MM.1S (cell line): Measurements from ENCODE around the gene PIEZO1.

Experiments
- DNase-seq: peaks from one replicate; pipeline ENCODE4 v3.0.0-alpha.2; 2015
- H2AFZ ChIP-seq: fragments of 300-600 bp; sonication (generic); 2 replicates; pipeline ENCODE4 v1.6.0; 2016; ENCODE audit warnings: antibody characterized with exemption, low read length
- H3F3A ChIP-seq: fragments of 300-600 bp; sonication (generic); 2 replicates; pipeline ENCODE4 v1.6.1; 2016; ENCODE audit warnings: mild to moderate bottlenecking, antibody characterized with exemption, low read length, moderate library complexity, mixed read lengths; ENCODE audit not compliant: insufficient read depth
- H3K27ac ChIP-seq: fragments of 300-600 bp; sonication (generic); 2 replicates; pipeline ENCODE4 v1.5.1; 2016; ENCODE audit warnings: mild to moderate bottlenecking, low read length
- H3K27me3 ChIP-seq: fragments of 300-600 bp; sonication (generic); replicated peaks from 2 replicates; pipeline ENCODE4 v1.6.0; 2016; ENCODE audit warnings: low read length; ENCODE audit not compliant: insufficient read depth
- H3K36me3 ChIP-seq: fragments of 300-600 bp; sonication (generic); replicated peaks from 2 replicates; pipeline ENCODE4 v1.6.1; 2016; ENCODE audit warnings: mild to moderate bottlenecking, low read length, mixed read lengths; ENCODE audit not compliant: insufficient read depth
- H3K4me1 ChIP-seq: fragments of 300-600 bp; sonication (generic); 2 replicates; pipeline ENCODE4 v1.6.1; 2016; ENCODE audit warnings: low read length, mixed read lengths
- H3K4me2 ChIP-seq: fragments of 300-600 bp; sonication (generic); 2 replicates; pipeline ENCODE4 v1.6.0; 2016; ENCODE audit warnings: low read depth, low read length
- H3K4me3 ChIP-seq: fragments of 300-600 bp; sonication (generic); 2 replicates; pipeline ENCODE4 v1.5.1; 2016; ENCODE audit warnings: low read length, mixed read lengths
- H3K79me2 ChIP-seq: fragments of 300-600 bp; sonication (generic); 2 replicates; pipeline ENCODE4 v1.6.1; 2016; ENCODE audit warnings: mixed run types, low read length, mixed read lengths
- H3K9ac ChIP-seq: fragments of 300-600 bp; sonication (generic); 2 replicates; pipeline ENCODE4 v1.6.1; 2016; ENCODE audit warnings: low read length, mixed read lengths
- H3K9me2 ChIP-seq: fragments of 300-600 bp; sonication (generic); replicated peaks from 2 replicates; pipeline ENCODE4 v1.6.1; 2016; ENCODE audit warnings: mild to moderate bottlenecking, low read length, mixed read lengths; ENCODE audit not compliant: insufficient read depth
- H3K9me3 ChIP-seq: fragments of 300-600 bp; sonication (generic); replicated peaks from 2 replicates; pipeline ENCODE4 v1.6.1; 2016; ENCODE audit warnings: mild to moderate bottlenecking, low read length, mixed read lengths; ENCODE audit not compliant: insufficient read depth
- H4K20me1 ChIP-seq: fragments of 300-600 bp; sonication (generic); 2 replicates; pipeline ENCODE4 v1.6.1; 2016; ENCODE audit warnings: mild to moderate bottlenecking, low read length, moderate library complexity, mixed read lengths; ENCODE audit not compliant: insufficient read depth
- EZH2 ChIP-seq: fragments of 300-600 bp; sonication (generic); optimal IDR thresholded peaks from 2 replicates; pipeline ENCODE3; 2017; ENCODE audit warnings: low read depth, mild to moderate bottlenecking, antibody characterized with exemption, low read length, mixed read lengths
- EZH2phosphoT487 ChIP-seq: fragments of 300-600 bp; sonication (generic); IDR thresholded peaks from 2 replicates; pipeline ENCODE4 v1.6.1; 2018; ENCODE audit warnings: antibody characterized with exemption, low read length
- TF ChIP-seq, protein P1 (sequence below): fragments of 300-600 bp; sonication (generic); IDR thresholded peaks from 2 replicates; pipeline ENCODE4 v1.5.1; 2016; ENCODE audit warnings: antibody characterized with exemption, low read length, mixed read lengths

PIEZO1 gene

DNA sequence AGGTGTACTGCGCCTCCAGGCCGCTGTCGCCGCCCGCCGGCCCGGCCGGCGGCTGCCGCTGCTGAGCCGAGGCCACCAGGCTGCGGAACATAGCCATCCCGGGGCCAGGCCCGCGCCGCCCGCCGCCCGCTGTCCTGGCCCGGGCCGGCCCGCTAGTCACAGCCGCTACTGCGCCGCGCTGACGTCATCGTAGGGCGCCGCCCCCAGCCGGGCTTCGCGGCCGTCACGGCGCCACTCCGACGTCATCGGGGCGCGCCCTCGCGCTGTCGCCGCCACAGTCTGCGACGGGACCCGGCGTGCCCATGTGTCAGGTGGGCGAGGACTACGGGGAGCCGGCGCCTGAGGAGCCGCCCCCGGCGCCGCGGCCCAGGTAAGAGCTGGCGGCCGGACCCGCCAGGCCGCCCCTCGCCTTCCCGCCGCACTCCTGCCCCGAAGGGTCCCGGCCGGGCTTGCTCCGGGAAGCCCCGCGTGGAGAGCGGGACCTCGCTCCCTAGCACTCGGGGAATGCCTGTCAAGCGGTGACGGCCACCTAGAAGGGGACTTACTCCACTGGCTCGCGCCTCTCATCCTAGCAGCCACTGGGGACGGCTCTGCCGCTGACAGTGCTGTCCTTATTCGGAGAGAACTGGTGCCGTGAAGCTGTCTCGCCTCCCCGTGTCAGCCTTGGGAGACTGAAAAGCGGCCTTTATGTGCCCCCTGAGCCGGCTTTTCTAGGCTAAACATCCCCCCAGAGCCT is 78.6 kb downstream of the PIEZO1 start, which contains the start of the genes CTU2 and RNF166:
CTU2 (plus strand) TSS at position 275 of the 736 bp plus-strand sequence; CDS start at position 303, 28 bp downstream.
RNF166 (minus strand) TSS at position 180 of the 736 bp plus-strand sequence; CDS start at position 97, 83 bp downstream.
- peak within 1 kb of the TSS; percentile 58; the same call in 1 of the 2 replicates for H2AFZ ChIP-seq
- H3K36me3 ChIP-seq: no peaks in the 10 kb centered on the region
- H4K20me1 ChIP-seq: no peaks in the 10 kb centered on the region
- H3K27ac ChIP-seq: peak within 1 kb of the TSS; percentile 49; the same call in 1 of the 2 replicates
- peaks cover 3% of the 10 kb centered on the region for H3K4me1 ChIP-seq
- H3K27me3 ChIP-seq: no peaks in the 10 kb centered on the region
- no peak for TF ChIP-seq EZH2
- TF ChIP-seq, protein P1, sequence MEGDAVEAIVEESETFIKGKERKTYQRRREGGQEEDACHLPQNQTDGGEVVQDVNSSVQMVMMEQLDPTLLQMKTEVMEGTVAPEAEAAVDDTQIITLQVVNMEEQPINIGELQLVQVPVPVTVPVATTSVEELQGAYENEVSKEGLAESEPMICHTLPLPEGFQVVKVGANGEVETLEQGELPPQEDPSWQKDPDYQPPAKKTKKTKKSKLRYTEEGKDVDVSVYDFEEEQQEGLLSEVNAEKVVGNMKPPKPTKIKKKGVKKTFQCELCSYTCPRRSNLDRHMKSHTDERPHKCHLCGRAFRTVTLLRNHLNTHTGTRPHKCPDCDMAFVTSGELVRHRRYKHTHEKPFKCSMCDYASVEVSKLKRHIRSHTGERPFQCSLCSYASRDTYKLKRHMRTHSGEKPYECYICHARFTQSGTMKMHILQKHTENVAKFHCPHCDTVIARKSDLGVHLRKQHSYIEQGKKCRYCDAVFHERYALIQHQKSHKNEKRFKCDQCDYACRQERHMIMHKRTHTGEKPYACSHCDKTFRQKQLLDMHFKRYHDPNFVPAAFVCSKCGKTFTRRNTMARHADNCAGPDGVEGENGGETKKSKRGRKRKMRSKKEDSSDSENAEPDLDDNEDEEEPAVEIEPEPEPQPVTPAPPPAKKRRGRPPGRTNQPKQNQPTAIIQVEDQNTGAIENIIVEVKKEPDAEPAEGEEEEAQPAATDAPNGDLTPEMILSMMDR: no peak
- no peak for TF ChIP-seq EZH2phosphoT487
- H3K9me3 ChIP-seq: no peaks in the 10 kb centered on the region
- peak; percentile 84 for DNase-seq
- H3K9me2 ChIP-seq: no peaks in the 10 kb centered on the region
- peak within 1 kb of the TSS; percentile 80 for H3K4me3 ChIP-seq
- H3F3A ChIP-seq: peaks cover 7% of the 10 kb centered on the region; the same call in 1 of the 2 replicates
- peak within 1 kb of the TSS; percentile 72 for H3K9ac ChIP-seq
- peaks cover 35% of the 10 kb centered on the region for H3K79me2 ChIP-seq
- H3K4me2 ChIP-seq: peak within 1 kb of the TSS; percentile 72

DNA sequence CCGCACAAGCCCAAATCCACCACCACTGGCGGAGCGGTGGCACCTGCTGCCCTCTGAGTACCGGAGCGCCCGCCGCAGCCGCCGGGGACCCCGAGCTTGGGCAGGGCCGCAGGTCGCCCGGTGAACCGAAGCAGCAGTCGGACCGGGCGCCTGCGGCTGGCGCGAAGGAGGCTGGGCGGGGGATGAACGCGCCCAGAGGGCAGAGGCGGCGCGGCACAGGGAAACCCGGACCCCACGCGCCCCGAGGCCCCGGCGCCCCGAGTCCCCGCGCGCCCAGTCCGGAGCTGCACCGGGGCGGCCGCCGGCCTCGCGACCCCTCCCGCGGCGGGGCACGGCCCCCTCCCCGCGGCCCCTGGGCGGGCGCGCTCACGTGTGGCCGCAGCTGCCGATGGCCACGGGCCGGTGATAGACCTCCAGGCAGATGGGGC is 79.2 kb downstream of the PIEZO1 start:
- Histone ChIP-seq H3K9me3 (no peaks in the 10 kb centered on the region), H3K4me3 (peak overlapping the region; percentile 64), H3F3A (peaks cover 7% of the 10 kb centered on the region; the same call in 1 of the 2 replicates), H3K9ac (peak overlapping the region; percentile 66), H3K36me3 (no peaks in the 10 kb centered on the region), H3K9me2 (no peaks in the 10 kb centered on the region), H3K27me3 (no peaks in the 10 kb centered on the region), H3K79me2 (peaks cover 37% of the 10 kb centered on the region), H3K4me2 (peak overlapping the region; percentile 72), H2AFZ (no peak overlapping the region), H3K27ac (peak overlapping the region; percentile 44; the same call in 1 of the 2 replicates), H3K4me1 (peaks cover 7% of the 10 kb centered on the region), H4K20me1 (no peaks in the 10 kb centered on the region)
- TF ChIP-seq EZH2phosphoT487: no peak
- TF ChIP-seq, protein P1: no peak
- no peak for TF ChIP-seq EZH2
- no peak for DNase-seq

DNA sequence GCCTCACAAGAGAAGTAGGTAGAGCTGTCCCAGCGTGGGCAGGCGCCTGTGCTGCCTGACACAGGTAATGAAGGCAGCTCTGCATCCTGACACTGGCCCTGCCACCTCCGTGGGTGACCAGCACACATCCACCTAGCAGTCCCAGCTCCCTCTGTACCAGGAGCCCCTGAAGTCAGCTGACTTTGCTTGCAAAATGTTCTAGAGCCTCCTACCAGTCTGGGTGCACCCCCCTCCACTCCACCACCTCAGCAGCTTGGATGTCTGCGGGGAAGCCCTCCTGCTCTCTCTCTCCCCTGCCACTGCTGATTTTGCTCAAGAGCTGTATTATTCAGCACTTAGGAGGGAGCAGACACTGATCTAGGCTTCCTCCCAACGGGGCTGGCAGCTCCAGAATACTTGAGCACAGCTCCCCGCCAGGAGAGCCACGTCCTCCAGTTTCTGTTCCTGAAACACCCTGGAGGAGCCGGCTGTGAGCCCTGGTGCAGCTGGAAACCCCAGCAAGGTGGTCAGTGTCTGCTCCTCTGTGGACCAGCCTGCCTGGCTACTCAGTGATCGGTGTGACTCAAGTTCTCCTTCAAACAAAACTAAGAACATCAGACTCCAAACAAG is 79.8 kb downstream of the PIEZO1 start:
- peak; percentile 12 for DNase-seq
- Histone ChIP-seq H3K79me2 (peaks cover 37% of the 10 kb centered on the region), H3K27ac (peak overlapping the region; percentile 44; the same call in 1 of the 2 replicates)

More for the DNA sequence above, 79.8 kb downstream of the PIEZO1 start:
- Histone ChIP-seq H3K9me2 (no peaks in the 10 kb centered on the region), H3K27me3 (no peaks in the 10 kb centered on the region), H2AFZ (no peak overlapping the region), H3K4me3 (peak overlapping the region; percentile 64), H3K9ac (peak overlapping the region; percentile 66), H3F3A (peaks cover 7% of the 10 kb centered on the region; the same call in 1 of the 2 replicates), H4K20me1 (no peaks in the 10 kb centered on the region), H3K36me3 (no peaks in the 10 kb centered on the region), H3K4me2 (peak overlapping the region; percentile 72), H3K4me1 (peaks cover 12% of the 10 kb centered on the region), H3K9me3 (no peaks in the 10 kb centered on the region)
- TF ChIP-seq, protein P1: no peak
- no peak for TF ChIP-seq EZH2
- no peak for TF ChIP-seq EZH2phosphoT487
